Measurements from ENCODE around the gene HIGD1A. TPM values are rescaled to one million over a fixed set of nuclear protein-coding genes. Genes with fewer than 3 reads are reported as not detected.

Gene HIGD1A
- total and polyA plus RNA-seq, 2 of the 8 experiments (the other 6 are each of a cell fraction or from before 2014, with no cell fraction given), result 67.3 to 95.4 TPM

DNA sequence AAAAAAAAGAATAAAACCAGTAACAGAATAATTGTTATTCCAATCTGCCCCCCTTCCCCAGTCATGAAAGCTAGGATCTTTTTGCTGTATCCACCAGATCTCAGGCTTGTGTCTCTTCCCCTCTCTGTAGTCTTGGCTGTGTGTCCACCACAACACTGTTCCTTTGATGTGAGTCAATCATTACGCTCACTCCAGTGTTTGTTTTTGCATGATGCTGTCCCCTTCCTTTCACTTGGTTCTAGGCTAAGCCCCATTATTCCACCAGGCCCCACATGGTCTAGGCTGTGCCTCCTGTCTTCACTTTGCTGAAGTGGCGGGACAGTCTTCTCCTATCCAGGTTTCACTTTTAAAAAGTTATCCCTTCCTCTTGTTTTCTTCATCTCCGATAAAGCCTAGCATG lies 18.5 kb upstream of the HIGD1A start (continued):
- no peak for TF ChIP-seq JUN (IDR thresholded peaks at IDR 0.05; ENCODE audit: low read depth, low read length)
- TF ChIP-seq, protein P1, sequence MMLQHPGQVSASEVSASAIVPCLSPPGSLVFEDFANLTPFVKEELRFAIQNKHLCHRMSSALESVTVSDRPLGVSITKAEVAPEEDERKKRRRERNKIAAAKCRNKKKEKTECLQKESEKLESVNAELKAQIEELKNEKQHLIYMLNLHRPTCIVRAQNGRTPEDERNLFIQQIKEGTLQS (IDR thresholded peaks at IDR 0.05; ENCODE audit: insufficient read depth, low read depth, low read length), result no peak

Measured in H1 (cell line).